ENCODE results near the gene STS.
"Not testable (repeated sequence)": the region's sequence is repeated elsewhere in the genome, so short reads cannot be mapped to it uniquely, and the experiment has no call there.

Gene STS

GRCh38 chrX:7139202-7140081, 8.1 kb upstream of the STS start:
- no peak for DNase-seq

DNA sequence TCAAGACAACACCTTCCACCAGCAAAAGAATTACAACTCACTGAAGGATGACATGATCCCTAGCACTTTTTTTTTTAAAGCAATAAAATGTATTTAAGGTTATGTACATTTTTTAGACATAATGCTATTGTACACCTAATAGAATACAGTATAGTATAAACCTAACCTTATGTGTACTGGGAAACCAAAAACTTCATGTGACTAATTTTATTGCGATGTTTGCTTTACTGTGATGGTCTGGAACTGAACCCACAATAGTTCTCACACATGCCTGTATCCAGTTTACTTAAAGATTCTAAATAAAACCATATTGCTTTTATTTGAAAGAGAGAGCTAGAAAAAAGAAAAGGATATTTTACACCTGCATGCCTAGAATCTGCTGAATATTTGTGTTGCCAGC, 4.4 kb upstream of the STS start:
- no peak for DNase-seq

- DNase-seq, result no peak
Observed at GRCh38 chrX:7143941-7144525, 3.5 kb upstream of the STS start.

- DNase-seq, result no peak
Observed at GRCh38 chrX:7145454-7145853, 2.1 kb upstream of the STS start.

- DNase-seq, result no peak
Observed at GRCh38 chrX:7146020-7146702, 1.4 kb upstream of the STS start.

GRCh38 chrX:7146703-7147412, 654 bp upstream of the STS start:
- peak; percentile 5 for DNase-seq

- DNase-seq, result peak; percentile 86
Observed at GRCh38 chrX:7147978-7148854, 704 bp downstream of the STS start, which contains the start of gene PUDP. TSS of gene PUDP (minus strand) at chrX:7148153. CDS start at chrX:7148113, 40 bp downstream.

- no peak for DNase-seq
Observed at GRCh38 chrX:7149411-7149810, 1.9 kb downstream of the STS start.

- no peak for DNase-seq
Observed at GRCh38 chrX:7153231-7153630, 5.7 kb downstream of the STS start.

- DNase-seq, result no peak
Observed at GRCh38 chrX:7154041-7154597, 6.6 kb downstream of the STS start.

DNA sequence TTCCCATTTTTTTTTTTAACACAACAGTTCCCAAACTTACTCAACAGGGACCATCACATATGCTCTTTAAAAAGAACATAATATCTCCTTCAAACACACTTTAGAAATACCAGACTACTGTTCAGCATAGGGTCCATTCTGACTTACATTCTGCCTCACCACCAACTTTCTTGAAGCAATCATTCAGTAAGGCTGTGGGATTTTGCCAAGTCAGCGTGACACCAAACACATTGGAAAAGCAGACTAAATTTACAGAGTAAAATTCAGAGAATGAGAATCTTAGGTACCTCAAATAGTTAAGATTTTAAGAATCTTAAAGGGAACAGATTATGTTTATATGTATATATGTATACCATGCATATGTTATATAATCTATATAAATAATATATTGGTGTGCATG, 7.7 kb downstream of the STS start:
- DNase-seq, result no peak

- DNase-seq, result no peak
Observed at GRCh38 chrX:7156879-7157278, 9.4 kb downstream of the STS start.

GRCh38 chrX:7158468-7158990, 11.0 kb downstream of the STS start:
- no peak for DNase-seq

- no peak for DNase-seq
Observed at GRCh38 chrX:7159149-7159861, 11.8 kb downstream of the STS start.

- no peak for DNase-seq
Observed at GRCh38 chrX:7163146-7163677, 15.7 kb downstream of the STS start.

DNA sequence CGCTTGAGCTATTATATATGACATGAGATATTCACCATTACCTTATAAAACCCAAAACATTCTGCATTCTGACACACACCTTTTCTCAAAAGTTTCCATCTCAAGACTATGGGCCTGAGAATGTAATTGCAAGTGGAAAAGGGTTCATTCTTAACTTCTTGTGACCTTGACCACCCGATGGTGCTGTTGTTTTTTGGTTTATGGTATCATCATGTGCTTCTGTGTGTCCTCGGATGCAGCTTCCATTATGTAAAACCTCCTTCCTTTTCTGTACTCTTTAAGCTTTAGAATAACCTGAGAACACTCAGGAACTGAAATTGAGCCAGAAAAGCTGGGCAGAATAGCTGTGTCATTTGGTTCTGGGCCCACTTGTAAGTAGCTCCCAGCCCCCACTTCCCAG, 16.7 kb downstream of the STS start:
- DNase-seq, result no peak

DNA sequence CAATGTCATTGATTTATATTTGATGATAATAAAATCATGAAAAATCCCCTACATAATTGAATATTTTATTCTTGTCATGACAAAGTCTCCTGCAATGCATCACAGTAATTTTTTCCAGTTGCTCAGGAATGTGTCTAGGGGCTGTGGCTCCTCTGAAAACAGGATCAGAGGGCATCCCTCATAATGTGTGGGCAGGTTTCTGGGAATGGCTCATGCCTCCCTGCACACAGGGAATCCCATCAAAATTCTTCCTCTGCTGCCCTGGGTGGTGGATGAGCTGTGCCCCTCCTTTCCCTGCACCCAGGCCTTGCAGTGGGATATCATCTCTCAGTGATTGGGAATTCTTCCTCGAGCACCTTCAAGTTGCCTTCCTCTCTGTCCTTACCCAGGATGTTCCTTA, 20.9 kb downstream of the STS start:
- no peak for DNase-seq

- no peak for DNase-seq
Observed at GRCh38 chrX:7169627-7170026, 22.1 kb downstream of the STS start.

DNA sequence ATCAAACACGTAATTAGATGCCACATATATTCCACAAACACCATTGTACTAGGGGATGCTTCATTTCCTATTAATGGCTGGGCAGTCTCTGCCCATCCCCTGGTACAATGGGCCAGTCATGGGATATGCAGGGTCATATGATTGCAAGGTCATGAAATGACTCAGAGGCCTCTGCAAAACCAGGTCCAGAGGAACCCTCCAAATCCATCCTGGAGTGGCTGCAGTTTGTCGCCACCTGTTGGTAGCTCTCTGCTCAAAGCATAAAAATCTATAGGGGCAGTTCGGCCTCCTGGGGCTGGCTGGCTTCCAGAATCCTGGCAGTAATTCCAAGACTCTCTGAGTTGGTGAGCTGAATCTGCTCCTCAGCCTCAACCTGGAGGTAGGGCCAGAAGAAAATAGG, 23.4 kb downstream of the STS start:
- peak; percentile 29 for DNase-seq

DNA sequence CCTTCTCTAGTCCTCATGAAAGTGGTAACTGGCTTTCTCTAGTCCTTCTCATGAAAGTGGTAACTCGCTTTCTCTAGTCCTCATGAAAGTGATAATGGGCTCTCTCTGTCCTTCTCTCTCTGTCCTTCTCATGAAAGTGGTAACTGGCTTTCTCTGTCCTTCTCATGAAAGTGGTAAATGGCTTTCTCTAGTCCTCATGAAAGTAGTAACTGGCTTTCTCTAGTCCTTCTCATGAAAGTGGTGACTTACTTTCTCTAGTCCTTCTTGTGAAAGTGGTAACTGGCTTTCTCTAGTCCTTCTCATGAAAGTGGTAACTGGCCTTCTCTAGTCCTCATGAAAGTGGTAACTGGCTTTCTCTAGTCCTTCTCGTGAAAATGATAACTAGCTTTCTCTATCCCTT, 31.3 kb downstream of the STS start:
- DNase-seq, result not testable (repeated sequence)

- DNase-seq, result no peak
Observed at GRCh38 chrX:7179446-7179845, 31.9 kb downstream of the STS start.
